ENCODE measurements around the gene MAN2A1.

- no peak for TF ChIP-seq CTCF (IDR thresholded peaks at IDR 0.05)
- no peak for TF ChIP-seq POLR2A (IDR thresholded peaks at IDR 0.05)
These were observed 191.4 kb downstream of the MAN2A1 start for GRCh38 chr5:109880907-109881685.

Data from adrenal gland (tissue), 5 donors.